Naive thymus-derived CD4-positive, alpha-beta T cell (primary cell): Measurements from ENCODE around the gene NPAS3. TPM values are rescaled to one million over a fixed set of nuclear protein-coding genes. Genes with fewer than 3 reads are reported as not detected.

Experiments
- ATAC-seq: fragments of 150-1000 bp; cut with Tn5 transposase; 2 replicates; pipeline ENCODE4 v1.10.0; 2021; ENCODE audit warnings: mild to moderate bottlenecking, moderate library complexity
- CTCF ChIA-PET: fragments of 350-600 bp; sonication (Branson Sonifier 250); formaldehyde crosslinking; loops from one replicate; lab custom pipeline; 2021; ENCODE audit warnings: antibody characterized with exemption; lab: Charles Lee
- POLR2A ChIA-PET: fragments of 350-600 bp; sonication (Branson Sonifier 250); formaldehyde crosslinking; loops from one replicate; lab custom pipeline; 2021; ENCODE audit warnings: antibody characterized with exemption, inconsistent platforms; lab: Charles Lee
- DNase-seq, 9 donors: peaks; one replicate each; pipeline versions ENCODE4 v3.0.0 to v3.0.0-alpha.2; 2020 to 2022; ENCODE audit warnings: mixed read lengths in 1 of 9
- H3K27ac ChIP-seq: one replicate; pipeline ENCODE4 v1.7.0; 2013; ENCODE audit warnings: mild to moderate bottlenecking, low read depth, low read length, moderate library complexity
- H3K27me3 ChIP-seq, 2 donors: one replicate each; pipeline ENCODE4 v1.7.0; 2013; ENCODE audit warnings: low read length in 2 of 2, mild to moderate bottlenecking in 2 of 2, moderate library complexity in 2 of 2; ENCODE audit not compliant: control insufficient read depth in 2 of 2, insufficient read depth in 2 of 2
- H3K36me3 ChIP-seq, 3 experiments: 1 replicate in 2 of 3; 2 replicates in 1 of 3; pipeline ENCODE4 v1.7.0; 2013; ENCODE audit warnings: low read length in 3 of 3, mild to moderate bottlenecking in 3 of 3, moderate library complexity in 1 of 3; ENCODE audit not compliant: insufficient read depth in 3 of 3, control insufficient read depth in 2 of 3
- H3K4me1 ChIP-seq, 2 donors: one replicate each; pipeline ENCODE4 v1.7.0; 2013; ENCODE audit warnings: low read length in 2 of 2, mild to moderate bottlenecking in 2 of 2, moderate library complexity in 1 of 2; ENCODE audit not compliant: control insufficient read depth in 2 of 2, insufficient read depth in 2 of 2
- H3K4me3 ChIP-seq: 2 replicates; pipeline ENCODE4 v1.7.0; 2013; ENCODE audit warnings: mild to moderate bottlenecking, low read length
- H3K9me3 ChIP-seq, 3 experiments: 1 replicate in 2 of 3; 2 replicates in 1 of 3; pipeline ENCODE4 v1.7.0; 2013; ENCODE audit warnings: low read length in 3 of 3; ENCODE audit not compliant: control insufficient read depth in 2 of 3
- H3K27ac Mint-ChIP-seq, 9 donors: one replicate each; pipeline ENCODE4 v1.8.0; 2020 to 2022; ENCODE audit warnings: mixed read lengths in 9 of 9, mild to moderate bottlenecking in 8 of 9, moderate library complexity in 5 of 9, inconsistent platforms in 2 of 9
- H3K27me3 Mint-ChIP-seq, 5 donors: one replicate each; pipeline ENCODE4 v1.8.0; 2021 to 2022; ENCODE audit warnings: mixed read lengths in 5 of 5, mild to moderate bottlenecking in 1 of 5
- H3K36me3 Mint-ChIP-seq, 5 donors: one replicate each; pipeline ENCODE4 v1.8.0; 2020 to 2022; ENCODE audit warnings: mixed read lengths in 5 of 5, mild to moderate bottlenecking in 3 of 5, inconsistent platforms in 1 of 5
- H3K4me1 Mint-ChIP-seq, 7 donors: one replicate each; pipeline ENCODE4 v1.8.0; 2020 to 2022; ENCODE audit warnings: mixed read lengths in 7 of 7, mild to moderate bottlenecking in 3 of 7, inconsistent platforms in 1 of 7
- H3K4me3 Mint-ChIP-seq, 10 donors: one replicate each; pipeline ENCODE4 v1.8.0; 2020 to 2022; ENCODE audit warnings: mild to moderate bottlenecking in 10 of 10, mixed read lengths in 10 of 10, moderate library complexity in 6 of 10, inconsistent platforms in 2 of 10
- H3K9me3 Mint-ChIP-seq, 11 donors: one replicate each; pipeline ENCODE4 v1.8.0; 2020 to 2022; ENCODE audit warnings: mixed read lengths in 11 of 11, mild to moderate bottlenecking in 4 of 11, inconsistent platforms in 1 of 11, moderate library complexity in 1 of 11
- intact Hi-C, 2 donors: fragments of 100-400 bp; cut with micrococcal nuclease; formaldehyde crosslinking; loops; one replicate each; pipeline ENCODE4 v1.15.1; 2023
- polyA plus RNA-seq, 2 donors: library from polyadenylated mRNA; unstranded; fragments of 300-500 nt; fragmentation: Illumina TruSeq; gene quantifications; one replicate each; pipeline ENCODE4 v1.2.3, GENCODE V29; 2021
- total RNA-seq, 6 experiments: library from RNA in 5 of 6; stranded (reverse) in 5 of 6; gene quantifications; 1 replicate in 5 of 6; 2 replicates in 1 of 6; pipeline ENCODE4 v1.2.3 and lab custom pipeline; 2021 to 2026

NPAS3 gene
- total and polyA plus RNA-seq, 7 experiments from 2014 or later: not detected

DNA sequence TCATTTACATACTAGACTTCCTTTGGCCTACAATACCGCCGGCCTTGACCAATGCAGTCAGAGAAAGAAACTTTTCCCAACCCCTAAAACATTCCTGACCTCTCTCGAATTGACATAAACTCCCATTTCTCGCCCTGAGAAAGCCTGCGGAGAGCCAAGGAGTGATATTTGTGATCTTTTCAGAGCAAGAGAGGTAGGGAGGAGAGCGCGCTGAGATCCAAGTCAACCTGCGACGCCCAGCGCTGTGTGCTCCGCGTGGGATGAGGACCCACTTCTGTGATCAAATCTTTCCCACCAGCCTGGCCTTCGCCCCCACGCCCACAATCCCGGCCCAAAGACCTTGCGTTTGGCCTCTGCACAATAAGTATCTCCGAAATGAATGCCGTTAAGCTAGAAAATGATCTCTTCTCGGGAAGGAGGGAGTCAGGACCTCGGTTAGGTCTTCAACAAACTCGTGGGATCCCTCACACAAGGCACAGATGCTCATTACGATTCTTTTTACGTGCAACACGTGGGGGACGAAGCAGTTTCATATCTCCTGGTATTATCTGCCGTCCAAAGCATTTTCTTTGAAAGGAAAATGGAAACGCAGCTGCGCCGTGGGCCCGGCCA lies 6.3 kb upstream of the NPAS3 start:
- CTCF ChIA-PET: no interaction called here
- intact Hi-C loops: no loop called here
- Mint-ChIP-seq H3K27me3 (peaks cover 61 to 66% (median 64%) of the 10 kb centered on the region in 5 donors), H3K27ac (no peak overlapping the region), H3K4me3 (peak overlapping the region in 2 of 10 donors; percentile 10 to 15), H3K9me3 (peaks cover 0 to 9% (median 0%) of the 10 kb centered on the region in 11 donors), H3K4me1 (peaks cover 0 to 27% (median 2%) of the 10 kb centered on the region in 7 donors), H3K36me3 (no peaks in the 10 kb centered on the region)
- DNase-seq: no peak
- Histone ChIP-seq H3K9me3 (no peaks in the 10 kb centered on the region), H3K36me3 (no peaks in the 10 kb centered on the region), H3K27ac (no peak overlapping the region), H3K27me3 (no peaks in the 10 kb centered on the region), H3K4me3 (no peak overlapping the region), H3K4me1 (no peaks in the 10 kb centered on the region)
- ATAC-seq: no peak
- POLR2A ChIA-PET: no interaction called here

DNA sequence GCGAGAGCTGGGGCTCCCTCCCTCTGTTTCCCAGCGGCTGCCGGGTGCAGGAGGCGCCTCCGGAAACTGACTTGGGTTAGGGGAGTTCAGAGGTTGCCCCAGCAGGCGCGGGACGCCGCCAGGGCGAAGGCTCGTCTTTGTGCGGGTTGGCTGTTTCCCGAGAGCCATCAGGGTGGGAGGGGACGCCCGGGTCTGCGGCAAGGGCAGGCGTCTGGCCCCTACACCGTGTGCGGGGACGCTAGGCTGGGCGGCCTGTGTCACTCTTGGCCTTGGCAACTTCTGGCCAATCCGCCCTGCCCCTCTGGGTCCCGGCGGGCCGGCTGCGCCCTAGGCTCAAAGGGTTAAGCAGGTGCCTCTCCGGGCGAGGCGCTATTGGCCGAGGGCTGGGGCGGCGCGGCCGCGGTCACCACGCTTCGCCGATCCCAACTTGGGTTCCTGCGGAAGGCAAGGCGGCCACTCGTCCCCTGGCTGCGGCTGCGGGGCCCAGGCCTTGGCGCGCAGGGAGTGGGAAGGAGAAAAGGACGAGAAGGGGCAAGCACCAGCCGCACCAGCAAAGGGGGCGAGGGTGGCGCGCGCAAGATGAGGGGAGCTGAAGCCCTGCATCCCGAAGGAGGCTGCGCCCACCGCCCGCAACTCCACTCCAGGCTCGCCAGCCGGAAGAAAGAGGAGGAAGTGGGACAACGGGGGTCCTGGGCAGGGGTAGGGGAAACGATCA lies 5.6 kb upstream of the NPAS3 start:
- no peak for DNase-seq
- ChIA-PET CTCF (no interaction called here), POLR2A (no interaction called here)
- H3K9me3 ChIP-seq: no peaks in the 10 kb centered on the region
- peaks cover 0 to 2% of the 10 kb centered on the region in 2 donors for H3K27me3 ChIP-seq
- H3K4me3 ChIP-seq: no peak overlapping the region
- intact Hi-C loops: no loop called here
- Mint-ChIP-seq H3K4me3 (peak overlapping the region in 2 of 10 donors; percentile 44 to 54), H3K4me1 (peaks cover 0 to 28% (median 3%) of the 10 kb centered on the region in 7 donors), H3K36me3 (no peaks in the 10 kb centered on the region), H3K9me3 (peaks cover 0 to 9% (median 0%) of the 10 kb centered on the region in 11 donors), H3K27me3 (peaks cover 65 to 73% (median 71%) of the 10 kb centered on the region in 5 donors), H3K27ac (no peak overlapping the region)
- ATAC-seq: no peak
- no peaks in the 10 kb centered on the region for H3K4me1 ChIP-seq
- no peaks in the 10 kb centered on the region for H3K36me3 ChIP-seq
- H3K27ac ChIP-seq: no peak overlapping the region

DNA sequence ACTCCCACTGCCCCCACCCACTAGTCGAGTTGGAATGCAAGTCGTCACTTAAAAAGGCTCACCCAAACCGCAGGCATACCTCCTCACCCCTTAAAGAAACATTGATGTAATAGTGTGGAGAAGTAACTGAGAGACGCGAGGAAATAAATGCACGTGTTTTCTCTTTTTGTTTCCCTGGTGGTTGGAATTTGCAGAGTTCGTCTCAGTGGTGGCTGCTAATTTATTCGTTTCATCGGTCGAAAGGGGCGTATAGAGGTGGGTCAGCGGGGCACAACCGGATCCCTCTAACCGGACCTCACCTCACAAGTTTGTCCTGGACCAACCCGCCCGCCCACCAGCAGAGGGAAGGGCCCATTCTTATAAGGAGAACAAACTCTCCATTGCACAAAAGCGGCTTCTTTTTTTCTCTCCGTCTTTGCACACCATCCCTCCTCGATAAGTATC lies 5.0 kb upstream of the NPAS3 start:
- H3K4me3 ChIP-seq: no peak overlapping the region
- H3K36me3 ChIP-seq: no peaks in the 10 kb centered on the region
- no peak for ATAC-seq
- intact Hi-C loops: no loop called here
- Mint-ChIP-seq H3K9me3 (peaks cover 0 to 9% (median 0%) of the 10 kb centered on the region in 11 donors), H3K36me3 (peaks cover 0 to 2% (median 0%) of the 10 kb centered on the region in 5 donors), H3K27me3 (peaks cover 68 to 76% (median 75%) of the 10 kb centered on the region in 5 donors), H3K4me3 (peak overlapping the region in 6 of 10 donors; percentile 9 to 54 (median 36)), H3K4me1 (peaks cover 0 to 30% (median 6%) of the 10 kb centered on the region in 7 donors), H3K27ac (peak overlapping the region in 1 of 9 donors; percentile 33)
- no peak for DNase-seq
- peaks cover 0 to 5% of the 10 kb centered on the region in 2 donors for H3K27me3 ChIP-seq
- ChIA-PET POLR2A (no interaction called here), CTCF (no interaction called here)
- no peaks in the 10 kb centered on the region for H3K4me1 ChIP-seq
- H3K9me3 ChIP-seq: no peaks in the 10 kb centered on the region
- no peak overlapping the region for H3K27ac ChIP-seq

DNA sequence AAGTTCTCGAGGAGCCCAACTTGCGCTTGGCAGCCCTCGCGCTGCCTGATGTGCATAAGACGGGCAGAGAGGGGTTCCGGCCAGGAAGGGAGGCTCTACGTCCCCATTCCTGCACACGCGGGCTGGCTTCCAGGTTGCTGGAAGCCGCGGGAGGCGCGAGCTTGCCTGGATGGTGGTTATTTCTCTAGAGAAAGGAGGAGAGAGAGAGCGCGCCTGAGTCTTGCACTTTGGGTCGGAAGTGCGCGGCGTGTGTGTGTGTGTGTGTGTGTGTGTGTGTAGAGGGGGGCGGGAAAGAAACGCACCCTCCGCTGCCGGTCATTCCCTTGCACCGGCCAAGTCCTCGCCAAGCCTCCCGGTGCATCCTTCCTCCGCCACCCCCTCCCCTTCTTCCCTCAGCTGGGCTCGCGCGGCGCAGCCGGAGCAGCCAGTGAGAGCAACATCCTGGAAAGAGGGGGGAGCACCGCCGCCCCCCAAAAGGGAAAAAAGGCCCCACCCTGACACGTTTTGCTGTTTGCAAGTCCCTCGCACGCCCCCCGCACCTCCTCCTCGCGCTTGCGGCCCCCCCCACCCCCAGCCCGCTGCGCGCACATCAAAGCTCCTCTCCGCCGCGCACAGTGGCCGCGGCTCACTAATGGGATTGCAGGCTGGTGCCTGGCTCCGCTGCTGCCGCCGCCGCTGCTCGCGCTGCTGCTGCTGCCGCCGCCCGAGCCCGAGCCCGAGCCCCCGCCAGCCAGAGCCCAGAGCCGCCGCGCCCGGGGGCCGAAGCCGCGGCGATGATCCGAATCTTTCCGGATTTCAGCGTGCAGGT lies 4.4 kb upstream of the NPAS3 start:
- Histone ChIP-seq H3K27me3 (peaks cover 0 to 5% of the 10 kb centered on the region in 2 donors), H3K4me3 (no peak overlapping the region), H3K4me1 (no peaks in the 10 kb centered on the region), H3K27ac (no peak overlapping the region), H3K9me3 (no peaks in the 10 kb centered on the region), H3K36me3 (no peaks in the 10 kb centered on the region)
- peaks cover 0 to 2% (median 0%) of the 10 kb centered on the region in 5 donors for H3K36me3 Mint-ChIP-seq
- intact Hi-C loops: no loop called here
- H3K27ac Mint-ChIP-seq: no peak overlapping the region
- peaks cover 0 to 9% (median 0%) of the 10 kb centered on the region in 11 donors for H3K9me3 Mint-ChIP-seq
- POLR2A ChIA-PET: no interaction called here
- CTCF ChIA-PET: no interaction called here
- DNase-seq (no peak), ATAC-seq (no peak)
- H3K4me1 Mint-ChIP-seq: peaks cover 0 to 30% (median 6%) of the 10 kb centered on the region in 7 donors
- peaks cover 63 to 77% (median 71%) of the 10 kb centered on the region in 5 donors for H3K27me3 Mint-ChIP-seq
- peak overlapping the region in 6 of 10 donors; percentile 9 to 54 (median 20) for H3K4me3 Mint-ChIP-seq

DNA sequence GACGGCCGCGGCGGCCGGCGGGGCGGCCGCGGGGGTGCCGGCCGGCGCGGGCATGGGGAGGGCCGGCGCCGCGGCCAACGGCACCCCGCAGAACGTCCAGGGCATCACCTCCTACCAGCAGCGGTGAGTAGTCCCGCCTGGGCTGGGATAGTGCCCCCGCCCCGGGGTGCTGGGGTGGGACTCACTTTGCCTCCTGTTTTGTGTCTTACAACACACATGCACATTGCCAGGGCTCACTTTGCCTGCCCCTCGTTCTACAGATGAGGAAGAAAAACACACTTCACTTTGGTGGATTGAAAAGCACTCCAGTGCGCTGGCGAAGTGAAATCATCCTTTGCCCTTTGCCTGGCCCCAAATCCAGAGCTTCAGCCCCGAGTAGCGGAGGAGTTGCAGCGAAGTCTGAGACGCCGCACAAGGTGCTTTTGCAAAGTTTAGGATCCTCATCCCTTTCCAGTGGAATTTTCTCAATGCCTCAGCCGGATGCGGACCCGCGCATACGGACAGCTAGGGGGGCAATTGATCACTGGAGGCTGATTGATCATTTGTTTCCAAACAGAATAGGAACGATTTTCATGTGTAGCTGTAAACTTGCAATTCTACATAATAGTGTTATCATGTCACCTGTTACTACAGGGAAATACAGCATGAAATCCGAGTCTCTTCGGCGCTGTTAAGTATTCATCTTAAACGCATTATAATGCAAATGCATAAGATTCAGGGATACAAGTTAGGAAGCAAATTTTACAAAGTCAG lies 3.6 kb upstream of the NPAS3 start:
- Mint-ChIP-seq H3K4me1 (peaks cover 0 to 34% (median 11%) of the 10 kb centered on the region in 7 donors), H3K4me3 (peak overlapping the region in 5 of 10 donors; percentile 5 to 53 (median 18)), H3K9me3 (peaks cover 0 to 9% (median 0%) of the 10 kb centered on the region in 11 donors), H3K36me3 (peaks cover 0 to 2% (median 0%) of the 10 kb centered on the region in 5 donors), H3K27ac (no peak overlapping the region), H3K27me3 (peaks cover 66 to 81% (median 73%) of the 10 kb centered on the region in 5 donors)
- ChIA-PET CTCF (no interaction called here), POLR2A (no interaction called here)
- H3K27ac ChIP-seq: no peak overlapping the region
- DNase-seq (no peak), ATAC-seq (no peak)
- no peaks in the 10 kb centered on the region for H3K36me3 ChIP-seq
- H3K4me3 ChIP-seq: no peak overlapping the region
- intact Hi-C loops: no loop called here
- no peaks in the 10 kb centered on the region for H3K9me3 ChIP-seq
- peaks cover 0 to 5% of the 10 kb centered on the region in 2 donors for H3K27me3 ChIP-seq
- no peaks in the 10 kb centered on the region for H3K4me1 ChIP-seq
